IMR-90 (cell line): Measurements from ENCODE around the gene FIBCD1. TPM values are rescaled to one million over a fixed set of nuclear protein-coding genes. Genes with fewer than 3 reads are reported as not detected.

Experiments used
- ATAC-seq: fragments of 200-7000 bp; cut with Tn5 transposase; 2 replicates; pipeline ENCODE4 v1.9.1; 2020; ENCODE audit warnings: low read depth, mild to moderate bottlenecking, moderate library complexity
- BruUV-seq: library from RNA; stranded (reverse); fragments of 400-500 nt; replicated peaks from 2 replicates; lab custom pipeline; 2021; lab: Mats Ljungman, UMichigan
- CTCF ChIA-PET: fragments of 300-600 bp; formaldehyde crosslinking; extraction: SDS; loops from one replicate; lab custom pipeline; 2021; ENCODE audit warnings: antibody characterized with exemption; lab: Yijun Ruan, JAX
- POLR2A ChIA-PET: fragments of 300-600 bp; sonication (Branson Sonifier 250); formaldehyde crosslinking; loops from one replicate; lab custom pipeline; 2022; ENCODE audit warnings: antibody characterized with exemption; ENCODE audit not compliant: unreplicated experiment; lab: Charles Lee
- DNase-seq: peaks from one replicate; pipeline ENCODE4 v3.0.0; 2013
- H2AFZ ChIP-seq: replicated peaks from 2 replicates; pipeline ENCODE3; 2013; ENCODE audit warnings: low read length, mild to moderate bottlenecking; ENCODE audit not compliant: poor library complexity
- H2AK5ac ChIP-seq: 2 replicates; pipeline ENCODE4 v1.6.1; 2013; ENCODE audit warnings: low read depth, low read length, inconsistent platforms
- H2AK9ac ChIP-seq: replicated peaks from 2 replicates; pipeline ENCODE3; 2013; ENCODE audit warnings: mild to moderate bottlenecking, low read depth, low read length, moderate library complexity; ENCODE audit not compliant: poor library complexity
- H2BK120ac ChIP-seq: 2 replicates; pipeline ENCODE4 v1.6.1; 2013; ENCODE audit warnings: low read depth, low read length, inconsistent platforms
- H2BK15ac ChIP-seq: 3 replicates; pipeline ENCODE4 v1.6.1; 2013; ENCODE audit warnings: low read depth, low read length, inconsistent platforms
- H2BK20ac ChIP-seq: 2 replicates; pipeline ENCODE4 v1.6.1; 2013; ENCODE audit warnings: low read depth, mild to moderate bottlenecking, inconsistent platforms, low read length, moderate library complexity
- H2BK5ac ChIP-seq: 2 replicates; pipeline ENCODE4 v1.6.1; 2013; ENCODE audit warnings: mild to moderate bottlenecking, low read depth, low read length, inconsistent platforms; ENCODE audit not compliant: poor library complexity, severe bottlenecking
- H3K14ac ChIP-seq: replicated peaks from 2 replicates; pipeline ENCODE4 v1.6.1; 2013; ENCODE audit warnings: low read depth, low read length, inconsistent platforms
- H3K18ac ChIP-seq: 2 replicates; pipeline ENCODE4 v1.6.1; 2013; ENCODE audit warnings: low read depth, low read length, control low read depth
- H3K23ac ChIP-seq: 2 replicates; pipeline ENCODE4 v1.6.1; 2013; ENCODE audit warnings: low read depth, low read length, inconsistent platforms
- H3K27ac ChIP-seq: 2 replicates; pipeline ENCODE4 v1.5.1; 2013; ENCODE audit warnings: mild to moderate bottlenecking, control low read depth, low read length; ENCODE audit not compliant: insufficient read depth
- H3K27me3 ChIP-seq: 2 replicates; pipeline ENCODE4 v1.6.1; 2013; ENCODE audit warnings: low read length; ENCODE audit not compliant: control insufficient read depth, insufficient read depth
- H3K36me3 ChIP-seq: 2 replicates; pipeline ENCODE4 v1.6.1; 2013; ENCODE audit warnings: low read length, mixed read lengths; ENCODE audit not compliant: control insufficient read depth, insufficient read depth
- H3K4ac ChIP-seq: 2 replicates; pipeline ENCODE4 v1.6.1; 2013; ENCODE audit warnings: low read depth, low read length, inconsistent platforms
- H3K4me1 ChIP-seq: 2 replicates; pipeline ENCODE4 v1.6.1; 2013; ENCODE audit warnings: low read length, mixed read lengths; ENCODE audit not compliant: control insufficient read depth, insufficient read depth
- H3K4me2 ChIP-seq: 2 replicates; pipeline ENCODE4 v1.6.1; 2013; ENCODE audit warnings: low read depth, mild to moderate bottlenecking, control low read depth, low read length, moderate library complexity
- H3K4me3 ChIP-seq: 2 replicates; pipeline ENCODE4 v1.5.1; 2013; ENCODE audit warnings: low read depth, mild to moderate bottlenecking, control low read depth, low read length, moderate library complexity; ENCODE audit not compliant: insufficient read depth
- H3K56ac ChIP-seq: 2 replicates; pipeline ENCODE4 v1.6.1; 2013; ENCODE audit warnings: low read length, inconsistent platforms; ENCODE audit not compliant: insufficient read depth; ENCODE audit errors: extremely low read depth
- H3K79me1 ChIP-seq, 2 experiments: 2 replicates each; pipeline ENCODE4 v1.6.1; 2013; ENCODE audit warnings: low read length in 2 of 2, inconsistent platforms in 1 of 2, low read depth in 1 of 2
- H3K9ac ChIP-seq: 2 replicates; pipeline ENCODE4 v1.6.1; 2013; ENCODE audit warnings: low read depth, low read length, control low read depth
- H3K9me1 ChIP-seq: 2 replicates; pipeline ENCODE4 v1.6.1; 2013; ENCODE audit warnings: low read length, inconsistent platforms; ENCODE audit not compliant: insufficient read depth
- H3K9me3 ChIP-seq: 2 replicates; pipeline ENCODE4 v1.6.1; 2013; ENCODE audit warnings: low read length; ENCODE audit not compliant: control insufficient read depth, insufficient read depth
- H4K20me1 ChIP-seq: 2 replicates; pipeline ENCODE4 v1.6.1; 2013; ENCODE audit warnings: low read length, inconsistent platforms; ENCODE audit not compliant: insufficient read depth
- H4K5ac ChIP-seq: 2 replicates; pipeline ENCODE4 v1.6.1; 2013; ENCODE audit warnings: mild to moderate bottlenecking, low read depth, low read length, control low read depth
- H4K8ac ChIP-seq, 2 experiments: 2 replicates each; pipeline ENCODE4 v1.6.1; 2013; ENCODE audit warnings: low read depth in 2 of 2, low read length in 2 of 2, control low read depth in 1 of 2, inconsistent platforms in 1 of 2
- H4K91ac ChIP-seq: 2 replicates; pipeline ENCODE4 v1.6.1; 2013; ENCODE audit warnings: low read depth, low read length, inconsistent platforms; ENCODE audit not compliant: insufficient read depth
- BHLHE40 ChIP-seq: fragments of 150-350 bp; IDR thresholded peaks from 2 replicates; pipeline ENCODE4 v1.6.1; 2016; ENCODE audit warnings: mild to moderate bottlenecking, low read depth, low read length
- CEBPB ChIP-seq: IDR thresholded peaks from 2 replicates; pipeline ENCODE4 v1.6.1; 2012; ENCODE audit warnings: low read depth, low read length, improper control_type of control experiment
- CHD1 ChIP-seq: IDR thresholded peaks from 2 replicates; pipeline ENCODE4 v1.6.1; 2012; ENCODE audit warnings: low read depth, low read length, improper control_type of control experiment
- CTCF ChIP-seq: conservative IDR thresholded peaks from 2 replicates; pipeline ENCODE4 v1.5.1; 2012; ENCODE audit warnings: mild to moderate bottlenecking, low read depth, low read length, improper control_type of control experiment
- ELK1 ChIP-seq: fragments of 150-350 bp; IDR thresholded peaks from 2 replicates; pipeline ENCODE4 v1.6.1; 2016; ENCODE audit warnings: low read depth, mild to moderate bottlenecking, low read length, moderate library complexity, borderline replicate concordance
- FOS ChIP-seq: fragments of 150-350 bp; IDR thresholded peaks from 2 replicates; pipeline ENCODE4 v1.6.1; 2016; ENCODE audit warnings: low read depth, low read length
- MAFK ChIP-seq: IDR thresholded peaks from 2 replicates; pipeline ENCODE4 v1.6.1; 2012; ENCODE audit warnings: low read depth, low read length, improper control_type of control experiment
- MAZ ChIP-seq: IDR thresholded peaks from 2 replicates; pipeline ENCODE4 v1.6.1; 2012; ENCODE audit warnings: low read depth, mild to moderate bottlenecking, low read length, improper control_type of control experiment, moderate library complexity, borderline replicate concordance
- MXI1 ChIP-seq: IDR thresholded peaks from 2 replicates; pipeline ENCODE4 v1.6.1; 2012; ENCODE audit warnings: low read depth, mild to moderate bottlenecking, low read length, moderate library complexity, borderline replicate concordance
- NFE2L2 ChIP-seq: fragments of 150-350 bp; IDR thresholded peaks from 2 replicates; pipeline ENCODE4 v1.6.1; 2016; ENCODE audit warnings: low read depth, mild to moderate bottlenecking, low read length
- POLR2A ChIP-seq: IDR thresholded peaks from 2 replicates; pipeline ENCODE4 v1.6.1; 2012; ENCODE audit warnings: mild to moderate bottlenecking, low read depth, low read length
- RAD21 ChIP-seq: IDR thresholded peaks from 2 replicates; pipeline ENCODE4 v1.6.1; 2012; ENCODE audit warnings: low read length, improper control_type of control experiment
- RCOR1 ChIP-seq: IDR thresholded peaks from 2 replicates; pipeline ENCODE4 v1.6.1; 2012; ENCODE audit warnings: mild to moderate bottlenecking, low read length, improper control_type of control experiment; ENCODE audit not compliant: insufficient replicate concordance
- RFX5 ChIP-seq: IDR thresholded peaks from 2 replicates; pipeline ENCODE4 v1.8.0; 2012; ENCODE audit warnings: low read depth, mild to moderate bottlenecking, low read length, moderate library complexity
- SMC3 ChIP-seq: fragments of 150-350 bp; IDR thresholded peaks from 2 replicates; pipeline ENCODE4 v1.6.1; 2016; ENCODE audit warnings: low read depth, mild to moderate bottlenecking, antibody characterized with exemption, low read length, moderate library complexity
- USF2 ChIP-seq: fragments of 150-350 bp; IDR thresholded peaks from 2 replicates; pipeline ENCODE4 v1.6.1; 2017; ENCODE audit warnings: mild to moderate bottlenecking, antibody characterized with exemption, low read length, low read depth
- WGBS, 2 experiments: methylation state at CpG; one replicate each; pipeline versions ENCODE4 v1.1.5 to v1.1.7; 2013; ENCODE audit warnings: missing lambda C conversion rate in 2 of 2; ENCODE audit not compliant: insufficient read length in 1 of 2; ENCODE audit errors: extremely low coverage in 2 of 2; 5-methylcytosine and 5-hydroxymethylcytosine counted together
- dilution Hi-C: fragments of 300-500 bp; cut with HindIII; formaldehyde crosslinking; loops from one replicate; pipeline ENCODE4 v1.14.3; 2018; ENCODE audit warnings: low sequenced_read_pairs; ENCODE audit not compliant: unreplicated experiment
- in situ Hi-C: fragments of 300-500 bp; cut with MboI; formaldehyde crosslinking; loops from 3 replicates; pipeline ENCODE4 v1.14.3; 2019; ENCODE audit warnings: low sequenced_read_pairs, inconsistent platforms, mixed read lengths
- intact Hi-C: fragments of 100-400 bp; cut with micrococcal nuclease; formaldehyde crosslinking; loops from 2 replicates; pipeline ENCODE4 v1.10.0; 2022
- polyA plus RNA-seq, 3 experiments: library from polyadenylated mRNA; depleted of rRNA; stranded (reverse); fragments of >200 nt; gene quantifications; 2 replicates each; pipeline ENCODE4 v1.2.3, GENCODE V29; 2012; ENCODE audit warnings: low replicate concordance in 1 of 3
- total RNA-seq: library from RNA; depleted of rRNA; stranded (reverse); fragments of >200 nt; gene quantifications from 2 replicates; pipeline ENCODE4 v1.2.3, GENCODE V29; 2012

FIBCD1 gene
- total and polyA plus RNA-seq, 2 of the 4 experiments (the other 2 are of a cell fraction), result 1.1 to 10.1 TPM

GRCh38 chr9:130963916-130964315 is 24.9 kb upstream of the FIBCD1 start:
- ChIA-PET POLR2A (no interaction called here), CTCF (no interaction called here)
- Histone ChIP-seq H2BK5ac (no peak overlapping the region), H2AFZ (no peak overlapping the region), H2AK5ac (no peak overlapping the region), H3K27ac (no peak overlapping the region), H4K8ac (no peak overlapping the region), H3K18ac (no peak overlapping the region), H3K4me1 (peaks cover 10% of the 10 kb centered on the region), H4K20me1 (no peaks in the 10 kb centered on the region), H2AK9ac (no peak overlapping the region), H3K4ac (no peak overlapping the region), H4K5ac (no peak overlapping the region), H3K9me3 (peaks cover 3% of the 10 kb centered on the region; the same call in 1 of the 2 replicates), H3K27me3 (no peaks in the 10 kb centered on the region), H3K4me3 (no peak overlapping the region), H4K91ac (no peak overlapping the region), H3K4me2 (no peak overlapping the region), H2BK120ac (no peak overlapping the region), H3K56ac (no peak overlapping the region), H3K14ac (no peak overlapping the region), H3K23ac (no peak overlapping the region), H3K36me3 (no peaks in the 10 kb centered on the region), H3K9me1 (peaks cover 13% of the 10 kb centered on the region), H2BK15ac (no peak overlapping the region), H3K79me1 (no peaks in the 10 kb centered on the region), H2BK20ac (no peak overlapping the region), H3K9ac (no peak overlapping the region)
- TF ChIP-seq SMC3 (no peak), MAZ (no peak), RFX5 (no peak), RCOR1 (no peak), FOS (no peak), BHLHE40 (no peak), CHD1 (no peak), MXI1 (no peak), MAFK (no peak), USF2 (no peak), CEBPB (no peak), NFE2L2 (no peak), POLR2A (no peak), CTCF (no peak), RAD21 (no peak), ELK1 (no peak)
- ATAC-seq (no peak), DNase-seq (no peak)
- WGBS, 2 experiments, result no CpG with 5 or more reads among the region's 8 CpGs
- in situ Hi-C loops (no loop called here), intact Hi-C loops (no loop called here), dilution Hi-C loops (no loop called here)
- no TSS peak for BruUV-seq
